H1 (cell line): ENCODE data around the gene PTMA. TPM values are rescaled to one million over a fixed set of nuclear protein-coding genes. Genes with fewer than 3 reads are reported as not detected.
A peak's percentile ranks its signal among the peaks of the same experiment; 100 is the strongest.

Experiments
- CHD2 ChIP-seq: IDR thresholded peaks from 2 replicates; pipeline ENCODE4 v1.6.1; 2012; ENCODE audit warnings: low read length, improper control_type of control experiment
- CHD7 ChIP-seq: fragments of 300-600 bp; sonication (generic); IDR thresholded peaks from 2 replicates; pipeline ENCODE4 v1.7.1; 2012; ENCODE audit warnings: low read length, moderate library complexity, mild to moderate bottlenecking, inconsistent platforms; ENCODE audit not compliant: insufficient replicate concordance
- CTCF ChIP-seq, 3 experiments: IDR thresholded peaks; 1 replicate in 2 of 3; 2 replicates in 1 of 3; pipeline versions ENCODE4 v1.5.1 to v1.6.1; 2011; ENCODE audit warnings: low read length in 3 of 3, mild to moderate bottlenecking in 3 of 3, inconsistent platforms in 2 of 3, low read depth in 1 of 3, moderate library complexity in 1 of 3; ENCODE audit not compliant: insufficient read depth in 1 of 3; ENCODE audit errors: control extremely low read depth in 1 of 3
- FOSL1 ChIP-seq: IDR thresholded peaks from 2 replicates; pipeline ENCODE4 v1.6.1; 2011; ENCODE audit warnings: mild to moderate bottlenecking, low read depth, low read length, moderate library complexity; ENCODE audit not compliant: insufficient read depth
- POLR2A ChIP-seq, 2 experiments: IDR thresholded peaks; 1 replicate in 1 of 2; 2 replicates in 1 of 2; pipeline ENCODE4 v1.6.1; 2011; ENCODE audit warnings: low read depth in 2 of 2, low read length in 2 of 2, mild to moderate bottlenecking in 2 of 2; ENCODE audit errors: control extremely low read depth in 1 of 2
- polyA plus RNA-seq, 7 experiments: library from polyadenylated mRNA; depleted of rRNA in 3 of 7; stranded (reverse) in 5 of 7; unstranded in 2 of 7; fragments of >200 nt in 5 of 7; fragments of 200-250 nt in 2 of 7; gene quantifications; 1 replicate in 5 of 7; 2 replicates in 1 of 7; 4 replicates in 1 of 7; pipeline versions ENCODE4 v1.2.1 to v1.2.3, GENCODE V29; 2011 to 2013; ENCODE audit warnings: missing spikeins in 2 of 7, mixed read lengths in 2 of 7
- total RNA-seq: library from RNA; stranded (reverse); fragmentation: NEBNext Ultra II Directional; extraction: Animal tissue kit (Norgen Biotek cat#: 25700); gene quantifications from 2 replicates; pipeline ENCODE4 v1.2.1, GENCODE V29; 2021

The PTMA gene
- total and polyA plus RNA-seq, 2 of the 8 experiments (the other 6 are each of a cell fraction or from before 2014, with no cell fraction given) = 683 to 2,680 TPM

GRCh38 chr2:231732604-231733003 lies 24.3 kb downstream of the PTMA start (continued):
- TF ChIP-seq CHD7 (no peak), CTCF (IDR thresholded peaks at IDR 0.05; ENCODE audit: control extremely low read depth in 1 of 3, insufficient read depth in 1 of 3, low read depth in 1 of 3, low read length in 3 of 3) (peak; percentile 31 to 60 (median 39)), CHD2 (no peak), FOSL1 (no peak), POLR2A (IDR thresholded peaks at IDR 0.05; ENCODE audit: control extremely low read depth in 1 of 2, low read depth in 2 of 2, low read length in 2 of 2) (no peak)
